ENCODE results near the gene CLDN19.
"Not testable (repeated sequence)": the region's sequence is repeated elsewhere in the genome, so short reads cannot be mapped to it uniquely, and the experiment has no call there.

CLDN19 gene

DNA sequence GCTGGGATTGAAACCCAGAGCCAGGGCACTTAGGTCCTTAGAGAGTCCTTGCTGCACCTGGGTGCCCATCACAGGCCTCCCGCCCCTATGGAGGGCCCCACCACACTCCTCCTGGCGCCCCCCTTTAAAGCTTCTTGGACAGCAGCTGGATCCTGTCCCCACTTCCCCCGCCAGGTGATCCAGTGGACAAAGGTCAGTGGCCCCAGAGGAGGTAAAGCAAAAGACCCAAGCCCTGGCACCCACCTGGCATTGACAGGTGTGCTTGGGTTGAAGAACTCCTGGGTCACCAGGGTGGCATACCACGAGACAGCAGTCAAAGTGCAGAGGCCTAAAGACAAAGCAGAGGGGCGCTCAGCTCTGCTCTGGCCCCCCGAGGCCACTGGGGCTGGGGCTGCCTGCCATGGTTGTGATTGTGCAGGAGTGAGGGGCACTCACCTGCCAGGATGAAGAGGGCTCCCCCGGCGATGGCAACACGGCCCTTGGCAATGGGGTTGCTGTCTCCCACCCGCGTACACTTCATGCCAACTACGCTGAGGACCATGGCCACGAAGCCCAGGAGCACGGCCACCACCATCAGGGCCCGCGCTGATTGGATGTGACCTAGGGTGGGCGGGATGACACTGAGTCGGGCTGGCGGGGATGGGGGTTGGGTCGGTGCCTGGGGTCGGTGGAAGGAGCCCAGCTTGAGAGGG lies 1.9 kb downstream of the CLDN19 start:
- DNase-seq (ENCODE audit: low read depth), result no peak

GRCh38 chr1:42737257-42737656 lies 2.8 kb downstream of the CLDN19 start:
- no peak for DNase-seq (ENCODE audit: low read depth)

DNA sequence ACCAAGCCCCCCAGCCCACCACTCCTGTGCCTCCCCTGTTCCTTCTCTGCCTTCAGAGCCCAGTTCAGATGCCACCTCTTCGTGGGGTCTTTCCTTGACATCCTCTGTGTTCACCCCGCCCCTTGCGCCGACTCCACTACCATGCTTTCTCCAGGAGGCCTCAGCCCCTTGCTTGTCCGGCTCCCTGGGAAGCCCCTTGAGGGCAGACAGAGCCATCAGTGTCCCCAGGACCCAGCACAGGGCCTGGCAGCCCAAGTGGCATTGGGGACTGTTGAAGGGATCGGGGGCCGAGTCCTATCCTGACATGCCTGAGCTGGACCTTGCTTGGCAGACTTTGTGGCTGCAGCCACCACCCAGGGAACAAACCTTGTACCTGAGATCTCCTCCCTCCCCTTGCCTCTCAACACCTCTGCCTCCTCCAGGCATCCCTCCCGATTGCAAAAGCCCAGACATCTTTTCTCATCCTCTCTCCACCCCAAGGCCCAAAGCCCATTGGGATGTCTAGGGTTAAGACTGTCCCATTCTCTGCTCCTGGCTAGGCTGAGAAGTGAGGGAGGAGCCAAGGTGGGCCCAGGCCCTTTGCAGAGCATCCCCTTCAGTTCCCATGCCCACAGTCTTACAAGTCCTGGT lies 3.4 kb downstream of the CLDN19 start:
- DNase-seq (ENCODE audit: low read depth), result no peak

DNA sequence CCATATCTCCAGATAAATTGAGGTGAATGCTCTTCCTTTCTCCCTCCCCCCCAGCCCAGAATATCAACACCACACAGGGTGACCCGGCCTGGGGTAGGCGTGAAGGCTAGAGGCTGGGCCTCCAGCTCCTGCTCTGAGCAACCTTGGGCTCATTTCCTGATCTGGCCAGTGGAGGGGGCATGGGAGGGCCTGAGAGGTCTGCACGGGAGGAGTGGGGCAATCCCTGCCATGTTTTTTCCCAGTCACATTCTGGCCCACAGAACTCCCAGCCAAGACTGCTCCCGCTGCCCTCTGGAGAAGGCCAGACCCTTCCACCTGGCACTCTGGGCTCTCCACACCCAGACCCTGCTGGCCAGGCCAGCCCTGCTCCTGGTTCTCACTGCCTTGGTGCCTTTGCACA lies 3.9 kb downstream of the CLDN19 start:
- DNase-seq (ENCODE audit: low read depth), result no peak

DNA sequence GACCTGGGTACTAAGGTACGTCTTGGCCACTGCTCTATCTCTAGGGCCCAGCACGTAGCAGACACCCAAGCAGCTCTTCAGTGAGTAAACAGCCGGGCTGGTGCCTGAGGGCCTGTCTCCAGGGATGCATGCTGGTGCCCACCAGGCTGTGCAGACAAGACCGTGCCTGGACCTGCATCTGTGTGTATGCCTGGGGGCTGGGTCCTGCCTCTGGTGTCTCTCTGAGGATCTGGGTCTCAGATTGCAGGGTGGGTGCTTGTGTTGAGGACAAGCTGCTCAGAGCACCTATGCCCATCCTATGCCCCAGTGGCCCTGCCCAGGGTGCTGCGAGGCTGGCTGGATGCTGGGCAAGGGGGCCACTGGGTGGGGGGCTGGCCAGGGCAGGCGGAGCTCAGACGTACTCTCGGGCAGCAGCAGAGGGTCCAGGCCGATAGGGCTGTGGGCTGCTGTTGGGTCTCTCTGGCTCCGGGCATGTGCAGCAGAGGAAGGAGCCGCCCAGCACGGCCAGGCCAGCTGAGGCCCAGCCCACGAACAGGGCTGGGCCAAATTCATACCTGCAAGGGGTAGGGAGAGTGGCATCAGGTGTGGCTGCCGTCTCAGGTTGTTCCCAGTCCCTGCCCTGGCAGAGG lies 4.4 kb downstream of the CLDN19 start:
- no peak for DNase-seq (ENCODE audit: low read depth)

- DNase-seq (ENCODE audit: low read depth), result no peak
These were observed 5.0 kb downstream of the CLDN19 start for GRCh38 chr1:42735056-42735455.

- DNase-seq (ENCODE audit: low read depth), result no peak
These were observed 5.6 kb downstream of the CLDN19 start for GRCh38 chr1:42734201-42735035.

DNA sequence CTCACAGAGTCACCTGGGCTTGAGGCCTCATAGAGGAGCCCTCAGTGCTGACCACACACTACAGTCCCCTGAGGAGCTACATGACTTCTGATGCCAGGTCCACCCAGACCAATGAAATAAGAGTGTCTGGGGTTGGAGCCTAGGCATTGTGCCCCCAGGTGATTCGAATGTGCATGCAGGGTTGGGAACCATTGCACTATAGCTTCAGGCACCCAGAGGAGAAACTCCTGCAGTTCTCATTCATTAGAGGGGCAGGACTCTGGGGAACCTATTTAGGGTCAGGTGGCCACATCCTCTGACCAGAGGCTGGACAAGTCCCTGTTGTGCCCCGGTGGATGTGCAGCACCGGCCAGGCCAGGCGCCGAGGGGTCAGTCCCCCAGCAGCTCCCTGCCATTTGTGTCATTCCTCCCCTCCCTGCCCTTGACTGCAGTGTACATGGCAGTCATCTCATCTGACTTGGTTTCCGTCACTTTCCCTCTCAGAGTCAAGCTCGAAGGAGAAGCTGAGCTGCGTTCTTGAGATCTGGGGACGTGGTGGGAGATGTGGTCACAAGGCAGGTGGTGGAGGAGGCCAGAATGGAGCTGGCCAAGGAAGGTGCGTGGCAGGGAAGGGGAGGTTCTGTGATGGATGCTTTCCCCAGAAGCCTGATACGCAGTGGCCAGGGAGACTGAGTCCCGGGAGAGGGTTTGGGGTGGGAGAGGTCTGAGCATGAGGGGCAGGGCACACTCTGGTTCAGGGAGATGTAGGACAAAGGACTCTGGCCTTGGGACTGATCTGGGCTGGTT lies 6.4 kb downstream of the CLDN19 start:
- DNase-seq (ENCODE audit: low read depth), result no peak

DNA sequence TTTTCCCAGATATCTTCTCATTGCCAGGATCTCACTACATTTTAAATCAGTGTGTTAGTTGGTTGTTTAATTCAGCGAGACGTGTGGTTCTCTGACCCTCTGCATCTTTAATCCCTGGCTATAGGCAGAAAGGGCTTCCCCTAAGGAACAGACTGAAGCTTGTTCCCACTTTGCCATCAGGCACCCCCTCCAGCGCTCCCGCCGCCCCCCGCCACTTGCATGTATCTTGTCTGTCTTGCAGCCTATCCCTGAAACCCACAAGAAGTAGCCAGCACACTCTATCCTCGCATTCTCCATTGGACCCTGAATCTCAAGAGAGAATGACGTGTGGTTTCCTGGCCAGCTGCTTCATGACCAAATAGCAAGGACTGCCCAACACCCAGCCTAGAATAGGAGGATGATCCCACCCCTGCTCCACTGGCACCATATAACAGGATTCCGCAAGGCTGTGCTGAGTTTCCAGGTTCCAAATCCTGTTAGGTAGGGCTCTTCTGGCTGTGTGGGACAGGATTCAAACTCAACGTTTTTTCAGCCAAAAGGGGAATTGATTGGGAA lies 7.8 kb downstream of the CLDN19 start:
- DNase-seq (ENCODE audit: low read depth), result peak; percentile 21

DNA sequence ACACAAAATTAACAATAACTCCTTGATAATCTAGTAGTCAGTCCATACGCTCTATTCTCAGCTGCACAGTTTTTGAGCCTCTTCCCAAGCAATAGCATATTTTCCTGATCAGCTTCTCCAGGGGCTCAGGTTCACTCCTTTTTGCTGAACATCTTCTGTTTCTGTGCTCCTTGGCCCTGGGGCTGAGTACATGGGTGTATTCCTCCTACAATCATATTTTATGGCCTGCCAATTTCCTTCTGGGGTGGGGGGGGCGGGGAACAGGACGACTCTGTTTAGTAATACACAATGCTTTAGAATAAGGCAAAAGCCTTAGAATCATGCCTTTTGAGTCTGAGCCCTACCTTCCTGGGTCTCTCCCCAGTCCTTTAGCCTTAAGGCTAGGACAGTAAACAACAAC lies 8.5 kb downstream of the CLDN19 start:
- no peak for DNase-seq (ENCODE audit: low read depth)

GRCh38 chr1:42730988-42731387 lies 9.0 kb downstream of the CLDN19 start:
- DNase-seq (ENCODE audit: low read depth), result no peak

DNA sequence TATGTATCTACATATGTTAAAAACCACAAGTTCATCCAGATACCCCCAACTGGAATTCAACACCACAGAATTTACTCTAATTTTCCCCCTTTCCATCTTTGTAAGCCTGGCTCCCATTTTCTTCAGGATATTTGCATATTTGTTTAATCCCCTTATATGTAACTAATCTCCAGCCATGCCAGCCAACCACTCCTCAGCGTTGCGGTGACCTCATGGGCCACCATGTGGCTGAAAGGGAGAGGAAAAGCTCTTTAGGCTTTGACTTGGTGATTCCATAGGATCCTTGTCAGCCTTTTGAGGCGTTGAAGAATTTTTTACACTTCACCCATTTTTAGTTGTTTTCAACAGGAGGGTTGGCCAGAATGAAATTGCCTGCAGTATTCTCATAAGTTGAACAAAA lies 10.0 kb downstream of the CLDN19 start:
- no peak for DNase-seq (ENCODE audit: low read depth)

GRCh38 chr1:42725820-42726219 lies 14.2 kb downstream of the CLDN19 start:
- DNase-seq (ENCODE audit: low read depth), result not testable (repeated sequence)

DNA sequence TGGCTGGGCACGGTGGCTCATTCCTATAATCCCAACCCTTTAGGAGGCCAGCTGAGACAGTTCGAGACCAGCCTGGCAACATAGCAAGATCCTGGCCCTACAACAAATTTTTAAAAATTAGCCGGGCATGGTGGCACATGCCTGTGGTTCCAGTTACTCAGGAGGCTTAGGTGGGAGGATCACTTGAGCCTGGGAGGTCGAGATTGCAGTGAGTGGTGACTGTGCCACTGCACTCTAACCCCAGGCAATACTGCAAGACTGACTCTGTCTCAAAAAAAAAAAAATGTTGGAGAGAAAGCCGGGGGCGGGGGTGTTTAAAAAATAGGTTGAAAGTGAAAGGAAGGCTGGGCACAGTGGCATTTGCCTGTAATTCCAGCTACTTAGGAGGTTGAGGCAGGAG lies 16.5 kb downstream of the CLDN19 start:
- DNase-seq (ENCODE audit: low read depth), result no peak

GRCh38 chr1:42722403-42722802 lies 17.6 kb downstream of the CLDN19 start:
- not testable (repeated sequence) for DNase-seq (ENCODE audit: low read depth)

GRCh38 chr1:42721926-42722325 lies 18.1 kb downstream of the CLDN19 start:
- DNase-seq (ENCODE audit: low read depth), result no peak

DNA sequence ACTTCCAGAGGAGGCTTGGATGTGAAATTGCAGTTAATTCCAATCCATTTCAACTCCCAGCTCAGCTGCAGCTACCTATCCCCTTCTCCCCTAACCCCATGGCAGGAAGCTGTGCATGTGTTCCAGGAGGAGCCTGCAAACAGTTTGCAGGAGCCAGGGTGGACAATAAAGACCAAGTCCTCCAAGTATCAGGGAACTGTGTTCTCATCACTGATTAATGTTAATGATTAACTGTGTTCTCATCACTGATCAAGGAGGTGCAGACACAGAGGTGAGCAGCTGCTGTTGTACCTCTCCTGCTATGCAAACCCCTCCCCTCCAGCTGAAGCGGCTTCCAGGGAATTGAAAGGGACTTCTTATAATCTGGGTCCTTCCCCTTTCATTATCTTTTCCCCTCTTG lies 19.2 kb downstream of the CLDN19 start:
- no peak for DNase-seq (ENCODE audit: low read depth)

- DNase-seq (ENCODE audit: low read depth), result not testable (repeated sequence)
These were observed 25.6 kb downstream of the CLDN19 start for GRCh38 chr1:42714441-42714840.

DNA sequence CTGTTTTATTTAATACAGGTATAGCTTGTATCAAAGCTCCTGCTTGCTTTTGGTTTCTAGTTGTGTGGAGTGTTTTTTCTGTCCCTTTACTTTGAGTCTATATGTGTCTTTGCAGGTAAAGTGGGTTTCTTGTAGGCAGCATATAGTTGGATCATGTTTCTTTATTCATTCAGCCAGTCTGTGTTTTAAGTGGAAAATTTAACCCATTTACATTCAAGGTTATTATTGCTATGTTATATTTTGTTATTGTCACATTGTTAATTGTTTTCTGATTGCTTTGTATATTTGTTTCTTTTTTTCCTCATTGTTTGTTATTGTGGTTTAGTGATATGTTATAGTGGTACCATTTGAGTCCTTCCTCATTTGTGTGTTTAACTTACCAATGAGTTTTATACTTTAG lies 26.7 kb downstream of the CLDN19 start:
- no peak for DNase-seq (ENCODE audit: low read depth)

- not testable (repeated sequence) for DNase-seq (ENCODE audit: low read depth)
These were observed 27.2 kb downstream of the CLDN19 start for GRCh38 chr1:42712808-42713207.

DNA sequence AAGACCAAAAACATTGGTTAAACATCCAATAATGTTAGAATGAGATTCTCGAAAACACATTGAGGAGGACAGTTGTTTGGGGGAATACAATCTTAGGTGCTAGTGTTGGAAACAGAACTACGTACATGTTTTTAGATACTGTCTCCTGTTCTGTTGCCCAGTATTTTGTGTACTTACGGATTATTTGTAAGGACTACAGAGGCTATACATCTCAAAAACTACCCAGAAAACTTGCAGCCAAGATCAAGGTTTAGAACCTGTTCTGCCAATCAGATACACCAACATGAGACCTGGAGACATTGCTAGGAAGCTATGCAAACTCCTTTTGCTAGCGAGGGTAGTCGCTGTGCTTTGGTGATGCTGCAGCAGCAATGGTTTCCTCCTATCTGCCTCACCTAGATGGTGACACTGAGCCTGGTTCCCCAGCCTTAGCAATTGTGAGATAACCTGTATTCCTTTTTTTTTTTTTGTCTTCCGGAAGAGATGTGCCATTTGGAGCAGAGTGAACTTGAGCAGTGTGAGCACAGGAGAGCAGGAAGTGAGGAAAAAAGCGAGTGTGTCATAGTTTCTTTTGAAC lies 36.1 kb downstream of the CLDN19 start:
- no peak for DNase-seq (ENCODE audit: low read depth)

Data from stromal cell of bone marrow (primary cell).